GM23248 (cell line): ENCODE results near the gene BCAS4.

Experiments used
- EZH2 ChIP-seq: fragments of 200-600 bp; sonication (generic); IDR thresholded peaks from 2 replicates; pipeline ENCODE4 v1.6.1; 2018; ENCODE audit warnings: antibody characterized with exemption, mild to moderate bottlenecking; ENCODE audit not compliant: insufficient read depth, poor library complexity, severe bottlenecking
- EZH2phosphoT487 ChIP-seq: fragments of 200-600 bp; sonication (generic); IDR thresholded peaks from 2 replicates; pipeline ENCODE4 v1.6.1; 2018; ENCODE audit warnings: antibody characterized with exemption, moderate library complexity, mild to moderate bottlenecking, low read depth; ENCODE audit not compliant: insufficient read depth

DNA sequence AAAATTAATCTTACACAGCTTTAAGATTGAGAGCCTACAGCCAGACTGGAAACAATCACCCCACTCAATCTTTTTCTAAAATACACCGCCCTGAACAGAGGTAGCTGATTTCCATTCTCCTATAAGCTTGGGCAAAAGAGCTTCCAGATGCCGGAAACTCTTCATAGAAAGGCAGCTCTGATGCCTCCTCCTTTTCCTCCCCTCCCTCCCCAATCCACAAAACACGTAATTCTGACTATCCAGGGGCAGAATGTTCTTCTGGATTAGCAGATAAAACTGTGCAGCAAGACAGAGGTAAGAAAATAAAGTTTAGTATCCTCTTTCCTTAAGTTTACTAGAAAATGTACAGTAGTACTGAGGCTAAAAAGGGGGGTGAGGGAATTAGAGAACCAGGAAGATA lies 120.6 kb downstream of the BCAS4 start:
- no peak for TF ChIP-seq EZH2
- no peak for TF ChIP-seq EZH2phosphoT487
